Keratinocyte (primary cell): ENCODE results near the gene PLPP4. TPM values are rescaled to one million over a fixed set of nuclear protein-coding genes. Genes with fewer than 3 reads are reported as not detected.

Experiments used
- DNase-seq: peaks from one replicate; pipeline ENCODE4 v3.0.0-alpha.2; 2011; ENCODE audit warnings: low read depth, missing footprints, low spot score
- FAIRE-seq: peaks from 2 replicates; lab custom pipeline; 2011; peaks lifted over from hg19 to GRCh38; lab: Jason Lieb, UNC
- H2AFZ ChIP-seq: 2 replicates; pipeline ENCODE4 v1.6.0; 2012; ENCODE audit warnings: low read length, control low read depth, inconsistent platforms; ENCODE audit not compliant: control insufficient read depth
- H3K27ac ChIP-seq: 2 replicates; pipeline ENCODE4 v1.5.1; 2011; ENCODE audit warnings: low read length; ENCODE audit not compliant: control insufficient read depth, insufficient read depth
- H3K27me3 ChIP-seq: 3 replicates; pipeline ENCODE4 v1.6.0; 2011; ENCODE audit warnings: low read length; ENCODE audit not compliant: control insufficient read depth, insufficient read depth; ENCODE audit errors: extremely low read depth
- H3K36me3 ChIP-seq, 2 experiments: 2 replicates in 1 of 2; 3 replicates in 1 of 2; pipeline ENCODE4 v1.5.1; 2011; ENCODE audit warnings: low read length in 2 of 2, mild to moderate bottlenecking in 1 of 2; ENCODE audit not compliant: control insufficient read depth in 2 of 2, insufficient read depth in 2 of 2; ENCODE audit errors: extremely low read depth in 1 of 2
- H3K4me1 ChIP-seq: 3 replicates; pipeline ENCODE4 v1.5.1; 2011; ENCODE audit warnings: low read length; ENCODE audit not compliant: control insufficient read depth, insufficient read depth; ENCODE audit errors: extremely low read depth
- H3K4me2 ChIP-seq: 3 replicates; pipeline ENCODE4 v1.6.0; 2011; ENCODE audit warnings: low read depth, low read length; ENCODE audit not compliant: control insufficient read depth, insufficient read depth; ENCODE audit errors: extremely low read depth
- H3K4me3 ChIP-seq, 3 experiments: fragments of 200-600 bp in 1 of 3; sonication (generic) in 1 of 3; 2 replicates in 2 of 3; 3 replicates in 1 of 3; pipeline ENCODE4 v1.5.1; 2011 to 2016; ENCODE audit warnings: low read length in 3 of 3, mild to moderate bottlenecking in 3 of 3, control low read depth in 2 of 3, inconsistent platforms in 1 of 3, low read depth in 1 of 3, mixed read lengths in 1 of 3, mixed run types in 1 of 3, moderate library complexity in 1 of 3; ENCODE audit not compliant: control insufficient read depth in 2 of 3, insufficient read depth in 2 of 3; ENCODE audit errors: extremely low read depth in 1 of 3
- H3K79me2 ChIP-seq: 2 replicates; pipeline ENCODE4 v1.6.0; 2012; ENCODE audit warnings: low read length; ENCODE audit not compliant: control insufficient read depth, insufficient read depth
- H3K9ac ChIP-seq: 3 replicates; pipeline ENCODE4 v1.6.0; 2011; ENCODE audit warnings: low read length; ENCODE audit not compliant: control insufficient read depth, insufficient read depth; ENCODE audit errors: extremely low read depth
- H3K9me1 ChIP-seq: 3 replicates; pipeline ENCODE4 v1.6.0; 2011; ENCODE audit warnings: low read length; ENCODE audit not compliant: control insufficient read depth, insufficient read depth; ENCODE audit errors: extremely low read depth
- H3K9me3 ChIP-seq: 2 replicates; pipeline ENCODE4 v1.5.1; 2012; ENCODE audit warnings: low read depth, low read length; ENCODE audit not compliant: control insufficient read depth
- H4K20me1 ChIP-seq: 3 replicates; pipeline ENCODE4 v1.6.0; 2011; ENCODE audit warnings: low read length; ENCODE audit not compliant: control insufficient read depth, insufficient read depth; ENCODE audit errors: extremely low read depth
- EZH2 ChIP-seq: IDR thresholded peaks from one replicate; pipeline ENCODE4 v1.6.1; 2012; ENCODE audit warnings: inconsistent platforms, mild to moderate bottlenecking, low read length, moderate library complexity
- dilution Hi-C: fragments of 300-500 bp; cut with MboI; formaldehyde crosslinking; loops from one replicate; pipeline ENCODE4 v1.7.0; 2020; ENCODE audit warnings: low sequenced_read_pairs; ENCODE audit not compliant: extremely low pct_ligation_motif_present
- polyA plus RNA-seq, 5 experiments: library from polyadenylated mRNA; depleted of rRNA in 3 of 5; stranded (reverse) in 3 of 5; stranded (forward) in 1 of 5; unstranded in 1 of 5; fragments of >200 nt; gene quantifications; 1 replicate in 1 of 5; 2 replicates in 3 of 5; 3 replicates in 1 of 5; pipeline versions ENCODE4 v1.2.1 to v1.2.3, GENCODE V29; 2011 to 2012; ENCODE audit warnings: missing spikeins in 2 of 5, low read depth in 1 of 5, low replicate concordance in 1 of 5
- TF ChIP-seq, protein P1 (sequence below), 3 experiments: IDR thresholded peaks in 1 of 3; conservative IDR thresholded peaks in 1 of 3; optimal IDR thresholded peaks in 1 of 3; 2 replicates in 2 of 3; 3 replicates in 1 of 3; pipeline versions ENCODE3 to v1.5.1; 2011; ENCODE audit warnings: low read length in 3 of 3, mild to moderate bottlenecking in 3 of 3, moderate library complexity in 2 of 3, control low read depth in 1 of 3, inconsistent platforms in 1 of 3; ENCODE audit not compliant: insufficient read depth in 2 of 3; ENCODE audit errors: extremely low read depth in 1 of 3

Gene PLPP4
- polyA plus RNA-seq, 1 donor (not counting 4 experiments of a cell fraction or from before 2014, with no cell fraction given): 0.76 TPM

DNA sequence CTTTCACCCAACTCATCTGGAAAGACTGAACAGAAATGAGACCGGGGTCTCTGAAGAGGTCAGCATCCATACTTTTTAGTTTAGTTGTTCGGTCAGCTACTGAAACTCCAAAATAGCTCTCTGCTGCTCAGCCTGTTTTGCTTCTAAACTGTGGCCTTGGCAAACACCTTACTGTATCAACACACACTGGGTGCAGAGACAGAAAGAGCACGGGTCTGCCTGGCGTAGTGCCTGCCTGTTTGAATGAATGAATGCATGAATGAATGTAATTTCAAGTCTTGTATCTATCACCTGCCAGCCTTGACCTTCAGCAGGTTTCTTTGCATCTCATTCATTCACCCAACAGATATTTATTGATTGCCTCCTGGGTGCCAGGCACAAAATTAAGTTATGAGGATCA lies 98.4 kb downstream of the PLPP4 start:
- dilution Hi-C loops: no loop called here
- TF ChIP-seq, protein P1, sequence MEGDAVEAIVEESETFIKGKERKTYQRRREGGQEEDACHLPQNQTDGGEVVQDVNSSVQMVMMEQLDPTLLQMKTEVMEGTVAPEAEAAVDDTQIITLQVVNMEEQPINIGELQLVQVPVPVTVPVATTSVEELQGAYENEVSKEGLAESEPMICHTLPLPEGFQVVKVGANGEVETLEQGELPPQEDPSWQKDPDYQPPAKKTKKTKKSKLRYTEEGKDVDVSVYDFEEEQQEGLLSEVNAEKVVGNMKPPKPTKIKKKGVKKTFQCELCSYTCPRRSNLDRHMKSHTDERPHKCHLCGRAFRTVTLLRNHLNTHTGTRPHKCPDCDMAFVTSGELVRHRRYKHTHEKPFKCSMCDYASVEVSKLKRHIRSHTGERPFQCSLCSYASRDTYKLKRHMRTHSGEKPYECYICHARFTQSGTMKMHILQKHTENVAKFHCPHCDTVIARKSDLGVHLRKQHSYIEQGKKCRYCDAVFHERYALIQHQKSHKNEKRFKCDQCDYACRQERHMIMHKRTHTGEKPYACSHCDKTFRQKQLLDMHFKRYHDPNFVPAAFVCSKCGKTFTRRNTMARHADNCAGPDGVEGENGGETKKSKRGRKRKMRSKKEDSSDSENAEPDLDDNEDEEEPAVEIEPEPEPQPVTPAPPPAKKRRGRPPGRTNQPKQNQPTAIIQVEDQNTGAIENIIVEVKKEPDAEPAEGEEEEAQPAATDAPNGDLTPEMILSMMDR (optimal IDR thresholded peaks at IDR 0.05 in 1 of 3, IDR thresholded peaks at IDR 0.05 in 1 of 3, conservative IDR thresholded peaks at IDR 0.05 in 1 of 3; ENCODE audit: extremely low read depth in 1 of 3, insufficient read depth in 2 of 3, low read length in 3 of 3): no peak
- TF ChIP-seq EZH2: no peak
- DNase-seq: no peak

DNA sequence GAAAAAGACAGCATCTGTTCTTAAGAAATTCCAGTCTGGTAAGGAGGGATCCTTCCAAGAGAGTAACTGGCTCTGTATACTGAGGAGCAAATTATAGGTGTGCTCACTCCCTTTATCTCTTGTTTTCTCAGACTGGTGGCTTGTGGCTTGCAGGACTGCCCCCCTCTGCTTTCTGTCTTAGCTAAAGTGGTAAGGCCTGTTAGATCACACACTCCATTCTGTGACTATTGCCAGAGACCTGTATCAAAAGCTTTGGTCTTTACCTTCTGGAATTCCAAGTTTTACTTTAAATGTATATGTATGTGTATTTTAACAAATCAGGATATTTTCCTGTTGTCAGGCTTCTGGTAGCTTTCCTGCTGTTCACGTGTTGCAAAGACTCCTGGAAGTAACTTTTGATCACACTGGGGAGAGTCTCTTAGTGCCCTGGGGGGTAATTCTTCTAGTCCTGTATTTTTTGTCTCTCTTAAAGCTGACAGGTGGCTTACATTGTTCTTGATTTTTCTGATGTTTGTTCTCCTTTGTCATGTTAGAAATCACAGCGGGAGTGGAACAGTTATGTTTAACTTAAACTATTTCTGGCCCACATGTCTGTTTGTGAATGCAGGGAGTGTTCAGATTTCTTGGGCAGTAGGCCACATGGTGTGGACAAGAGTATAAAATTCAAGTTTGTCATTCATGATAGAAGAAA lies 99.0 kb downstream of the PLPP4 start:
- dilution Hi-C loops: no loop called here
- FAIRE-seq: no peak

More for the DNA sequence above, 98.4 kb downstream of the PLPP4 start:
- H3K79me2 ChIP-seq: no peaks in the 10 kb centered on the region
- no peaks in the 10 kb centered on the region for H4K20me1 ChIP-seq
- no peak overlapping the region for H3K27ac ChIP-seq
- no peak overlapping the region for H3K4me2 ChIP-seq
- no peaks in the 10 kb centered on the region for H3K9me1 ChIP-seq
- no peak overlapping the region for H2AFZ ChIP-seq
- H3K36me3 ChIP-seq: no peaks in the 10 kb centered on the region
- H3K4me1 ChIP-seq: no peaks in the 10 kb centered on the region
- H3K4me3 ChIP-seq: no peak overlapping the region
- no peaks in the 10 kb centered on the region for H3K27me3 ChIP-seq
- FAIRE-seq: no peak
- H3K9ac ChIP-seq: no peak overlapping the region
- H3K9me3 ChIP-seq: no peaks in the 10 kb centered on the region

More for the DNA sequence above, 99.0 kb downstream of the PLPP4 start:
- Histone ChIP-seq H3K36me3 (no peaks in the 10 kb centered on the region), H3K27me3 (no peaks in the 10 kb centered on the region), H3K27ac (no peak overlapping the region), H4K20me1 (no peaks in the 10 kb centered on the region), H3K9me3 (no peaks in the 10 kb centered on the region), H3K4me2 (no peak overlapping the region), H3K9me1 (no peaks in the 10 kb centered on the region), H2AFZ (no peak overlapping the region), H3K79me2 (no peaks in the 10 kb centered on the region), H3K9ac (no peak overlapping the region), H3K4me3 (no peak overlapping the region), H3K4me1 (no peaks in the 10 kb centered on the region)
- no peak for DNase-seq
- TF ChIP-seq, protein P1 (optimal IDR thresholded peaks at IDR 0.05 in 1 of 3, IDR thresholded peaks at IDR 0.05 in 1 of 3, conservative IDR thresholded peaks at IDR 0.05 in 1 of 3; ENCODE audit: extremely low read depth in 1 of 3, insufficient read depth in 2 of 3, low read length in 3 of 3): no peak
- TF ChIP-seq EZH2: no peak
